ENCODE measurements around the gene VTN. TPM values are rescaled to one million over a fixed set of nuclear protein-coding genes. Genes with fewer than 3 reads are reported as not detected.

The VTN gene
- total RNA-seq, 1 donor from 2014 or later: 2.7 TPM

GRCh38 chr17:28368915-28369683 is 1.0 kb downstream of the VTN start:
- no peak overlapping the region for H3K4me3 ChIP-seq
- H3K27ac ChIP-seq: no peak overlapping the region
- H3K27me3 ChIP-seq: no peaks in the 10 kb centered on the region
- H3K36me3 ChIP-seq: no peaks in the 10 kb centered on the region
- H3K9me3 ChIP-seq: no peaks in the 10 kb centered on the region
- intact Hi-C loops (cut with DNase I): no loop called here
- TF ChIP-seq POLR2A (IDR thresholded peaks at IDR 0.05): no peak
- TF ChIP-seq CTCF (IDR thresholded peaks at IDR 0.05): no peak
- no peak for TF ChIP-seq POLR2AphosphoS5 (IDR thresholded peaks at IDR 0.05; ENCODE audit: insufficient read depth in 1 of 2, low read depth in 1 of 2)
- DNase-seq (ENCODE audit: extremely low spot score in 2 of 2): no peak
- peaks cover 17% of the 10 kb centered on the region for H3K4me1 ChIP-seq

GRCh38 chr17:28368306-28368831 is 1.7 kb downstream of the VTN start:
- Histone ChIP-seq H3K27me3 (no peaks in the 10 kb centered on the region), H3K4me3 (no peak overlapping the region), H3K27ac (no peak overlapping the region), H3K36me3 (peaks cover 0 to 6% of the 10 kb centered on the region in 2 donors), H3K9me3 (no peaks in the 10 kb centered on the region), H3K4me1 (peaks cover 13% of the 10 kb centered on the region)
- DNase-seq (ENCODE audit: extremely low spot score in 2 of 2): no peak
- no peak for TF ChIP-seq CTCF (IDR thresholded peaks at IDR 0.05)
- TF ChIP-seq POLR2AphosphoS5 (IDR thresholded peaks at IDR 0.05; ENCODE audit: insufficient read depth in 1 of 2, low read depth in 1 of 2): no peak
- no peak for TF ChIP-seq POLR2A (IDR thresholded peaks at IDR 0.05)
- intact Hi-C loops (cut with DNase I): no loop called here

- no peak overlapping the region for H3K4me3 ChIP-seq
- H3K27me3 ChIP-seq: no peaks in the 10 kb centered on the region
- TF ChIP-seq POLR2AphosphoS5 (IDR thresholded peaks at IDR 0.05; ENCODE audit: insufficient read depth in 1 of 2, low read depth in 1 of 2): no peak
- TF ChIP-seq POLR2A (IDR thresholded peaks at IDR 0.05): no peak
- TF ChIP-seq CTCF (IDR thresholded peaks at IDR 0.05): no peak
- H3K4me1 ChIP-seq: peaks cover 7% of the 10 kb centered on the region
- DNase-seq (ENCODE audit: extremely low spot score in 2 of 2): no peak
- peaks cover 0 to 12% of the 10 kb centered on the region in 2 donors for H3K36me3 ChIP-seq
- H3K27ac ChIP-seq: no peak overlapping the region
- no peaks in the 10 kb centered on the region for H3K9me3 ChIP-seq
- intact Hi-C loops (cut with DNase I): no loop called here
These were observed 2.3 kb downstream of the VTN start for GRCh38 chr17:28367641-28368305.

GRCh38 chr17:28366605-28367004 is 3.5 kb downstream of the VTN start:
- no peaks in the 10 kb centered on the region for H3K9me3 ChIP-seq
- peaks cover 0 to 17% of the 10 kb centered on the region in 2 donors for H3K36me3 ChIP-seq
- no peak overlapping the region for H3K27ac ChIP-seq
- no peaks in the 10 kb centered on the region for H3K27me3 ChIP-seq
- no peak overlapping the region for H3K4me3 ChIP-seq
- no peak for DNase-seq (ENCODE audit: extremely low spot score in 2 of 2)
- TF ChIP-seq CTCF (IDR thresholded peaks at IDR 0.05) (no peak), POLR2AphosphoS5 (IDR thresholded peaks at IDR 0.05; ENCODE audit: insufficient read depth in 1 of 2, low read depth in 1 of 2) (no peak), POLR2A (IDR thresholded peaks at IDR 0.05) (no peak)
- no peaks in the 10 kb centered on the region for H3K4me1 ChIP-seq
- intact Hi-C loops (cut with DNase I): no loop called here

Measured in vagina (tissue), 2 donors.